ENCODE results near the gene DMBX1.

DMBX1 gene

DNA sequence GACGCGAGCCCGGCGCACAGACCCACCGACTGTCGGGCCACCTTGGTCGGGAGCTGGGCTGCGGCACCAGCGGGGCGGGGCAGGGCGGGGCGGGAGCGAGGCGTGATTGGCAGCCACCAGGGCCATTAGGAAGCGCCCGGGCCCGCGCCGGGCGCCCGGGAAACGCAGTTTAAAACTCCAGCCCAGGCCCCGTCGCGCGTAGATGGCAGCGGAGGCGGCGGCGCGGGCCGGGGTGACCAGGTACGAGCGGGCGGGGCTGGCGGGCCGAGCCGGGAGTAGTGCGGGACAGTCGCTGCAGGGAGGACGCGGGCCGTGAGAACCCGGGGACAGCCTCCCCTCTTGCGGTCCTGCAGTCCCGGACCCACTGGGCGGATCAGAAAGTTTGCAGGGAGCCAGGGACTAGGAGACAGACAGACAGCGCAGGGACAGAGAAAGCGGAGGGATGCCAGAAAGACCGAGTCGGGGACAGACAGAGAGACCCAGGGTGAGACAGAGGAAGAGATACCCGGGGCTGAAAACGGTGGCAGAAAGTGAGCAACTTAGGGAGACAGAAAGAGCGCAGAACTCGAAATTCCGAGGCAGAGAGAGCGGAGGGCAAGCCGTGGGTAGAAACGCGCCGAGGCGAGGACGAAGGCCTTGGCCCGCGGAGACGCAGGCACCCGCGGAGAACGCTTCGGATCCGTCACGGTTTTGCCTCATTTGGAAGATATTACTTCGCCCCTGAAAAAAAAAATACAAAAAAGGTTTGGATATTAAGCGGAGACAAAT, at the start of gene DMBX1:
TSS of gene DMBX1 (plus strand) at position 199 of the 768 bp plus-strand sequence. CDS start 17,175 bp downstream, outside the sequence.
- no peak for FAIRE-seq
- no peak for DNase-seq (ENCODE audit: low spot score)

DNA sequence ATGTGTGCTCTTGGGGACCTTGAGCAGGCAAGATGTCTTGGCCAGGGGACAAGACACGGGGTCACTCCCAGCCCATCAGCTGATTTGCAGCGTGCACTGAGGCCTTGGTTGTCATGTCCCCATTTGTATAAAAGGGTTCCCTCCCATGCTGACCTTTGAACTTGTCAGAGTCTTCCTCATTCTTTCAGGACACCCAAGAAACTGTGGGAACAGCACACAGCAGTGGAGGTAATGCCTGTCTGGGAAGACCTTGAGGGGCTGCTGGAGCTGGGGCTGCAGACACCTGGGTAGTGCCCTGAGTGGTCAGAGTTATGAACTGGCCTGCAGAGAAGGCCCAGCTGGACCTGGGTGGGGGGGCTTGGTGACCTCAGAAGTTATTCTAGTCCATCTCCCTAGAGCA, 49.2 kb upstream of the DMBX1 start:
- FAIRE-seq (no peak), DNase-seq (ENCODE audit: low spot score) (no peak)

DNA sequence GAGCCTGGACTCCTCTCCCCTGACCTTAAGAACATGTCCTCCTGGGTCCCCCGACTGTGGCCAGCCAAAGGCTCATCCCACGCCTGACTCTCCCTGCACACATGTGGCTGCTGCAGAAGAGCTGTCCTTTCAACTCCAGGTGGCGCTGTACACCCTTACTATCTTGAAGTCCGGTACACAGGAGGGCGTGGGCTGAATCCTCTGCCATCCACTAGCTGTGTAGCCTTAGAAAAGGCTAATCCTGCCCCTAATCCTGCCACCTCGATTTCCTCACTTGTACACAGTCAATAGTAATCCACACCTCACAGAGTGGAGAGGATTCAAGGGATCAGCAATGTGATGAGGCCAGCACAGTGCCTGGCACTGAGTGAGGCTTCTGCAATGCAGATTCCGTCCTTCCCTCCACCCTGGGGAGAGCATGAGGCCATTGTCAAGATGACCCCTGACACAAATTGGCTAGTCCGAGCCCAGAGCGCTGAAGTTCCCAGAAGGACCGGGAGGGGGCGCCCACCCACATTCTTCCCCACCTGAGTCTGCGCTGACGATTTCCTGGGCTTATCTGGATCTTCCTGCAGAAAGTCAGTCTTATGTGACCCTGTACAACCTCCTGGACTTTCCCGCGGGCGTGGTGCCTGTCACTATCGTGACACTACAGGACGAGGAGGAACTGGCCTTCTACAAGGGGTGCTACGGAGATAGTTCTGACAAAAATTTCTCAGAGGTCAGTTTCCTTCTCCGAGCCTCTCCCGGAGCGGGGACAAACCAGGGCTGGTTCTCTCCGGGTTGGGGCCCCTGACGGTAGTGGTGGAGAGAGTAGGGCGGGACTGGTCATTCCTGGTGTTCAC, 47.1 kb upstream of the DMBX1 start:
- FAIRE-seq (peak; percentile 12), DNase-seq (ENCODE audit: low spot score) (peak; percentile 68)

DNA sequence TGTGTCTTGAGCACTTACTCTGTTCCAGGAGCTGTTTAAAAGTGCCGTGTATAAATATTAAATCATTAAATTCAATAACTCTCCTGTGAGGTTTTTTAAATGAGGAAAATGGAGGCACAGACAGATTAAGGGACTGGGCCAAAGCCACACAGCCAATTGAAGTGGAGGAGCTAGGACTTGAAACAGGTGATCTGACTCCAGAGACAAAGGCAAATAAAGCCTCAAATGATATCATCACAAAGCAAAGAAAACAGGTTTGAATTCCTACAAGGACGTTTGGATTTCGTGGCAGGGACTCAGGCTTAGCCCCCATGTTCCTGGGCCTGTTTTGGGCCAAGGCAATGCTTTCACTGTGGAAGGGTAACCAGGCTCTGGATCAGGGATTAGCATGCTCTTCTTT, 45.2 kb upstream of the DMBX1 start:
- FAIRE-seq (no peak), DNase-seq (ENCODE audit: low spot score) (no peak)

DNA sequence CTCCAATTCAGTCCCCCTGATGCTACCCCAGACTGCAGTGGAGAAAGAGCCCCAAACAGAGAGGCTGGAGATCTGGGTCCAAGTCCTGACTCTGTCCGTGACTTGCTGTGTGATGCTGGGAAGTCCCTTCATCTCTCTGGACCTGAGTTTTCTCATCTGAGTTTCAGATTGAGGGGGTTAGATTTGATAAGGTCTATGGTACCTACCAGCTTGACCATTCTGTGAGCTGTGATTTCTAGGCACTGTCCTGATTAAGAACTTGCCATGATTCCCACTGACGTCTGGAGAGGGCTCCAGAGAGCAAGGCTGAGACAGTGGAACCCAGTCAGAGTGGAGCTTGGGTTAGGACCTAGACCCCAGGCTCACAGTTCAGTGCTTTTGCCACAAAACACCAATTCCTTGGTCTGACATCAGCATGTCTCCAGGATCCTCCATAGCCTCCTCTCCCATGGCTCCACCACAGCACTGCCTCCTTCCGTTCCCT, 43.8 kb upstream of the DMBX1 start:
- FAIRE-seq: no peak
- DNase-seq (ENCODE audit: low spot score): no peak

DNA sequence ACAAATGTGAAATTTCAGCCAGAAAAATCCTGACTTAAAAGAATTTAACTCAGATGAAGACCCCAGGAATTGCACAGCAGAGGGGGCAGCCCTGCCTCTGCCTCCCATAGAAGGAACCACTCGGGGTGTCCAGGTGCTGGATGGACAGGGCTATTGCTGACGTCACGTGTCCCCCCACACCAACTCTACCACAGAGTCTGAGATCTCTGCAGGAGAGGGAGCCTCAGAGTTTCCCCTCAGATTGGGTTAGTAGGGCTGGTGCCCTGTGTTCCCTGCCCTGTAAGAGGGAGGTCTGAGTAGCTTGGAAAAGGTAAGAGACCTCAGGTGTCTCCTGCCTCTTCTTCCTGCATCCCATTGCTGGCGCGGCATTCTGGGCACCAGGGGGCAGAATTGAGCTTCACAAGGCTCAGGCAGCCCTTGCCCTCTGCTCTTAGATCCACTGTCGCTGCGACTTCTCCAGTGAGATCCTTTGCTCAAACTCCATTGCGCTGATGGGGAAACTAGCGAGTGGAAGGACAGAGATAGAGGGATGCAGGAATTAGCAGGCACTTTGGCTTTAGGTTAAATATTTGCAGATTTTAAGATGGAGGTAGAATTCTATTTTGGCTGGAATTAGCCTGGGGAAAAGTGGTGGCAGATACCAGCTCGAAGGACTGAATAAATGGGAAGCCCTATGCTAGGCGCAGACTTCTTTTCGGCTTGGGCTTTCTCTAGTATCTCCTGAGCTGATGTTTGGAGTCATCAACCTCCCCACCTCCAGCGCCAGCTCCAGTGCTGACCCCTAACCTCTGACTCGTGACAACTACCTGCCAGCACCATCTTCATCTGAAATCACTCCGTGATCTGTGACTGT, 42.8 kb upstream of the DMBX1 start:
- DNase-seq (ENCODE audit: low spot score) (peak; percentile 33), FAIRE-seq (no peak)

DNA sequence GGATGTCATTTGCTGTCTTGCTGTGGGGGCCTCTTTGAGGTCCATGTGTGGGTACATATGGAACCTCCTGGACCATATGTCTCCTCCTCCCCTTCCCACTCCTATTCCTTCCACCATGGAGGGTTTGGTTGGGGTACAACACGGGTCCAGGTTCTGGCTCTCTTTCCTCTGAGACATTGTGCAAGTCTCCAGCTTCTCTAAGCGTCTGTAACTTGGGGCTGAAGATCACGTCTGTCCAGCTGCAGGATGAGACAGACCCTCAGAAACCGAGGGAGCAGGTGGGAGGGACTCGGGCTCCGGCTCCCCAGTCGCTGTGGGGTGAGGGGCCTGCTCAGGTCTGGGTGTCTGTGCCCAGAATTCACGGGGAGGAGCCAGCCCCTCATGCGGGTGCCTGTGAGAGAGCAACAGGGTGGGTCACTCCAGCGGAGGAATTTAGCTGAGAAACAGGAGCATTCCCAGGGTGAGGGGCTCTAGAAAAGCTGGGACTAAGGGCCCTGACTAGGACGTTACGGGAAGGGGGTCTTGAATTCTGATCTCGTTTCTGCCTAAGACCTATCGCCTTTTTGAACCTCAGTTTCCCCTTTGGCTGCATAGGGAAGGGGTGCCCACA, 42.0 kb upstream of the DMBX1 start:
- DNase-seq (ENCODE audit: low spot score): no peak
- no peak for FAIRE-seq

DNA sequence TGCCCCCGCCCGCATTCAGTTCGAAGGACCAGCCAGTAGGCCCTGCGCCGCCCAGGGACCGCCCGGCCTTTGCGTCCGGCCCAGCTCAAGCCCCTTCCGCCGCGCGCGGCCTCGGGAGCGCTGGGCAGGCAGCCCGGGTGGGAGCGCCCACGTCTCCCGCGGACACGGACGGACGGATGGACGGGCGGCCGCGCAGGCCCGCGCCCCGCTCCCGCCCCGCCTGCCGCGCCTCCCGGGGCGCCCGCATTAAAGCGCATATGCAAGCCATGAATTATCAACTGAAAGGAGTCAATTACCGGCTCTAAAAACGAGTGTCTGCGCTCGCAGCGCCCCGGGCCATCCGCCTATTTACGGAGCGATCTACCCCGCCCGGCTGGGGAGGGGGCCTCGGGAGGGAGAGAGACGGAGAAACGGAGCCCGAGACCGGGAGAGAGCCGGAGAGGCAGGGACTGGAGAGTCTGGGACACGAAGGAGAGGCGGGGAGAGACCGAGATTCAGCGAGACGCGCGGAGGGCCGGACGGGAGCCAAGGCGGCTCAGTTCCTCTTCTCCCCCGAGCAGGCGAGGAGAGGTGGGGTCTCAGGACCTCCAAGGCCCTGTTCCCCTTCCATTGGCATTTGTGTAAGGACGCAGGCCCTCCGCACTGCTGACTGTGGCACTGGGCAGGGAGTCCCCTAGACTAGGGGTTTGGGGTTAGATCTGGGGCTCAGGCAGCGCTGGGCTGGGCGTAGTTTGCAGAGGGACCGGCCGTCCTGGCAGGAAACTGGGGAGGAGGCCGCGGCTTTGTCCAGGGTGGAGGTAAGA, 41.3 kb upstream of the DMBX1 start:
- DNase-seq (ENCODE audit: low spot score): no peak

DNA sequence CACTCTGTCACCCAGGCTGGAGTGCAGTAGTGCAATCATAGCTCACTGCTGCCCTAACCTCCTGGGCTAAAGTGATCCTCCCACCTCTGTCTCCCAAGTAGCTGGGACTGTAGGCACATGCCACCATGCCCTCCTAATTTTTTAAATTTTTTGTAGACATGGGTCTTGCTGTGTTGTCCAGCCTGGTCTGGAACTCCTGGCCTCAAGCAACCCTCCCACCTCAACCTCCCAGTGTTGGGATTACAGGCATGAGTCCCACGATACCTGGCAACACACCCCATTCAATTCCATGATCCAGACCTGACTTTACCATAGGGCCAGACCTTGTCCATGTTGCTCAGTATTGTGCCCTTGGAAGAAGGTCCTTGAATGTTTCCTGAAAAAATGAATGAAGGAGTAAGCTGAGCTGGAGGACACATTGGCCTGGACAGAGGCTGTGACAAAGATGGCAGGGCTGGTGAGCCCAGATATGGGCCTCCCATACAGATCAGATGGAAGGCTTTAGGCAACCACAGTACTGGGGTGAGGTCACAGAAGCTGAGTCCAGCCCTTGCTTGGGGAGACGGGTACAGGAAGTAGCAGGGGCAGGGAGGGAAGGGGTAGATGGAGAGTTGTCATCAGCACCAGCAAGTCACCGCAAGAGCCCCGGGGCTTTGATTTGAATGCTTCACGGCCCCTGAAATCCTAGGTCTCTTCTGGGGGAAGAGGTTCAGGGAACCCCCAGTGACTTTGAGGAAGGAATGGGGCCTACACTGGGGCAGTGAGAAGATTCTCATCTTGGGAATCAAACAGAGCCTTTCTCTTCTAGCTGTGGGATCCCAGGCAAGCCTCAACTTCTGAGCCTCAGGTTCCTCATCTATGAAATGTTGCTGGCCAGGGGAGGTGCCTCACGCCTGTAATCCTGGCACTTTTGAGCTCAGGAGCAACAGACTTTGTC, 40.1 kb upstream of the DMBX1 start:
- no peak for FAIRE-seq

More for the DNA sequence above, 41.3 kb upstream of the DMBX1 start:
- no peak for FAIRE-seq

DNA sequence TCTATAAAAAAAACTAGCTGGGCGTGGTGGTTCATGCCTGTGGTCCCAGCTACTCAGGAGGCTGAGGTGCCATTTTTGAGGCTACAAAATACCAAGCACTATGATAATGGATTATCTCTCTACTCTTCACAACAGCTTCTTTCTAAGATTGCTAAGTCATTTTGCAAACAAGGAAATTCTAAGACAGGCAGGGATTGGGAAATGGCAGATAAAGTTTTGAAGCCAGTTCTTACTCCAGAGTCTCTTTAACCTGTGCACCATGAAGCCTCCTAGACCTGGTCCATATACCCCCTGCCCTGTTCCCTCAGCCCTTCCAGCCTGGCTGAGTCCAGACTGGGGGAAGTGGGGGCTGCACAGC, 39.5 kb upstream of the DMBX1 start:
- no peak for FAIRE-seq
- DNase-seq (ENCODE audit: low spot score): no peak

More for the DNA sequence above, 40.1 kb upstream of the DMBX1 start:
- DNase-seq (ENCODE audit: low spot score): no peak

DNA sequence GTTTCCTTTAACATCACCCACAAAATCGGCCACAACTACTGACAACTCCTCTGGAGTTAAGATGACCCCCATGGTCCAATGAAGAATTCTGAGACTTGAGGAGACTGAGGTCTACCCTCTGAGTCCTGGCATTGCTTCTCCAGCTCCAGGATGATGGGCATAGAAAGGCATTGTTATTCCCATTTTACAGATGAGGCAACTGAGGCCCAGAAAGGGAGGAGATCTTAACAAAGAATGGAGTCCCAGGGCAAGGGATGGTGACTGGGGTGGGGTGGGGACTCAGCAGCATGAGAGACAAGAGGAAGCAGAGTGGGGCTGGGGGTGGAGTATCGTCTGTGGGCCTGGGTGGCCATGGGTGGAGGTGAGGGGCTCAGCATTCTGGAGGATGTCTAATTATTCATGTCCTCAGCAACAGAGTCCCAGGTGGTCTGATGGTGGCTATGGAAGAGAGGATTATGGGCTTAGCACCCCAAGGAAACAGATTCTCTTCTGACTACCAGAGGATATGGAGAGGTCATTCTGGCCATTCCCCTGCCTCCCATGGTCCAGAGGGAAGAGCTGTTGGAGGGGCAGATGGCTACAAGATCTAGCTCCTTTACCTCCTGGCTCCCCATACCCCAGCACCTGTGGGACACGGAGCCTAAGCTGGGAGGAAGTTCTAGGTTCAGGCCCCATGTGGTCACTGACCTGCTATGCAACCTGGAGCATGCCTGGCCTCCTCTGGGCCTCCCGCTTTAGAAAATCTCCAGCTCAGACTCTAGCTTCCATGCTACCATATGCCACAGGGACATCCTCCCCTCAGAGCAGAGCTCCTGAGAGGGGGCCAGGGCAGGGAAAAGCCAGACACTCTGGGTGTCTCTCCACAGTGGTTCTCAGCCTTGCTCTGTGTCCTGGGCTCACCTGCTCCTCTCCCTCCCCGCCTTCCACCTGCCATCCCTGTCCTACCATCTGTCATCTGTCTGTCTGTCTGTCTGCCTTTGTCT, 37.4 kb upstream of the DMBX1 start:
- DNase-seq (ENCODE audit: low spot score): no peak
- FAIRE-seq: no peak

DNA sequence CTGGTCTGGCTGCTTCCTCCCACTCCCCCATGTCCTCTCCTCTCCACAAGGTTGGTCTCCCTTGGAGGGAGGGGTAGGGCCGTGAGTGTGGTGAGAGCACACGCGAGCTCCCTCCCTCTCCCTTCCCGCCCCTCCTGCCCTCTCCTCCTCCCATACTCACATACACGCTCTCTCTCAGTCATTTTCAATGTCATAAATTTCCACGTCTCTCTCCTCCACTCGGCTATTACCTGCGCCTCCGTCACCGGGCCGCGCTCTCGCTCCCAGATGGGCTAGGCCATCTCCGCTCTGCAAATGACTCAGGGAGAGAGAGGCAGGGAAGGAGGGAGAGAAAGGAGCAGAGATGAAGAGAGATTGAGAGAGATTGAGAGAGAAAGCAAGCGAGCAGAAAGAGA, 36.7 kb upstream of the DMBX1 start:
- no peak for FAIRE-seq
- no peak for DNase-seq (ENCODE audit: low spot score)

DNA sequence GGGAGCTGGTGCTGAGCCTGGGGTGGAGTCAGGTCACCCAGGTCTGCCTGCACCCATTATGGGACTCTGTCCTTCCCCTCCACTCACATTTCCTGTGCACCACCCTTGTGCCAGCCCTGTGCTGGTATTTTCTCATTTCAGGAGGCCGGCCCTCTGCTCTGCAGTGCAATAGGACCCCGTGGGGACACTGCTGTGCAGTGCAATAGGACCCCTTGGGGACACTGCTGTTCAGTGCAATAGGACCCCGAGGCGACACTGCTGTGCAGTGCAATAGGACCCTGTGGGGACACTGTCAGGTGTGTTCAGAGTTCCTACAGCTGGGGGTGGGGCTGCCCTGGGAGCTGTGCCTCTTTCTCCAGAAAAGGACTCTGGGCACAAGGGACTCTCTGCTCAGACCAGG, 36.2 kb upstream of the DMBX1 start:
- DNase-seq (ENCODE audit: low spot score): no peak
- no peak for FAIRE-seq

DNA sequence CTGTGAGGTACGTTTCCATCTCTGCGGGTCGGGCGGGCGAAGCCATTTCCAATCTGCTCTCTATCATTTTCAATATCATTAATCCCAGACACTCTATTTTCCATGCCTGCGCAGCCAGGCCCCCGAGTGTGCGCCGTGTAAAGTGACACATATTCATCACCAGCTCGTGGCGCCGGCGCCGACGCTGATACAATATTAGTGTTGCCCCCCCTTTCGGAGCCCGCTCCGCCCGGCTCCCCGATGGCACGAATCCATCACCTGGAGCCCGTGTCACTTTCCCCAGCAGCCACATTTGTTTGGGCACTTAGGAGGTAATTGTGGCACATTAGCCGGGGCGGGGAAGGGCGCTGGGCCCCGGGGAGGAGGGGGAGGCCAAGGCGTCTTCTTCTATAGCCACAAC, 33.7 kb upstream of the DMBX1 start:
- DNase-seq (ENCODE audit: low spot score): no peak
- FAIRE-seq: no peak

DNA sequence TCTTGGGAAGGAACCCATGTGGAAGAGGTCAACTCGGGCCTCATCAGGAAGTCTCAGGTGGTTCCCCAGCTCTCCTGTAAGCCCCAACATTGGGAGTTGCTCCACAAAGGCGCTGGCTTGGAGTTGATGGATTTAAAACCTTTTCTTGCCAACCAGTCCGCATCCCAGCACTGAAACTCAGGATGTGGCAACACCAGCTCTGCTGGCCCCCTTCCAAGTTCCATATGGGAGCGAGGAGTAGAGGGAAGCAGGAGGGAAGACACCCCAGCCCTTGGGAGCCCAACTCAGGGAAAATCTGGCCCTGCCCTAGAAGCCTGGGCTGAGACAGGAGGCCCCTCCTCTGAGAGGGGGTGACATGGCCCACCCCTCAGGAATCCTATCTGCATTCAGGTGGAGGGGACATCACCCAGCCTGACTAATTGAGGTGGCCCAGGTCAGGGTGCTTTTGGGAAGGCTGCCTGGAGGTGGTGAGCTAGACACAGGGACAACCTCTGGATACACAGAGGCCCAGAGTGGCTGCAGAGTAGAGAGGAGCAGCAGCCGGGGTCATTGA, 33.1 kb upstream of the DMBX1 start:
- no peak for DNase-seq (ENCODE audit: low spot score)
- no peak for FAIRE-seq

DNA sequence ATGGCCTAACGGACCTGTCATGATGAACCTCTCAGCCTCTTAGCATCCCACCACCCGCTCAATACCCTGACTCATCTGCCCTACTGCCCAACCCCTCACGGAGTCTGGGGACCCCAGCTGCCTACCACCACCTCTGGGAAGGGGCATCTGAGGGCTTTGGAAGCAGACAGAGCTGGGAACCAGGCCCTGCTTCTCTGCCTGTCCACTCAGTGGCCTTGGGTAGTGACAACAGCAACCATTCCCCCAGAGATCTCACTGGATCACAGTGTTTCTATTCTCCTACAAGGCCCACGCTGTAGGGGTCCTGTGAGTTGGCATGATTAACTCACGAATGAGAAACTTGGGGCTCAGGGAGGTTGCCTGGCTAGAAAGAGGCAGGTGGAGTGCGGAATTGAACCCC, 32.5 kb upstream of the DMBX1 start:
- FAIRE-seq (no peak), DNase-seq (ENCODE audit: low spot score) (no peak)

DNA sequence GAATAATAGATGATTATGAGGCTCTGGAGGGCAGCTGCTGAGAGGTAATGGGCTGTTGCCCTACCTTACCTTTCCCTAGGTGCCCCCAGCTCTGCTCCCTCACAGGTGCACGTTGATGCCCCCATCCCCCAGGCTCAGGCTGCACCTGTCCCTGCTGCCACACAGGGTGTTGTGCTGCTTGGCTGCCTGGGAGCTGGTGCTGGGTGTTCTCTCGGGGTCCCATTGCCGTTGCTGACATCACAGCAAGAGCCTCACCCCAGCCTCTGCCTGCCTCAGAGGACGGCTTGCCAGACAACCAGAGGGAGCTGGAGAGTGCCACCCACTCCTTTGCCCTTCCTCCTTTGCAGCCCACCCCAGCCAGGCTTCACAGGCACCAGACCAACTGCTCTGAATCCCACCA, 31.4 kb upstream of the DMBX1 start:
- FAIRE-seq (no peak), DNase-seq (ENCODE audit: low spot score) (no peak)

DNA sequence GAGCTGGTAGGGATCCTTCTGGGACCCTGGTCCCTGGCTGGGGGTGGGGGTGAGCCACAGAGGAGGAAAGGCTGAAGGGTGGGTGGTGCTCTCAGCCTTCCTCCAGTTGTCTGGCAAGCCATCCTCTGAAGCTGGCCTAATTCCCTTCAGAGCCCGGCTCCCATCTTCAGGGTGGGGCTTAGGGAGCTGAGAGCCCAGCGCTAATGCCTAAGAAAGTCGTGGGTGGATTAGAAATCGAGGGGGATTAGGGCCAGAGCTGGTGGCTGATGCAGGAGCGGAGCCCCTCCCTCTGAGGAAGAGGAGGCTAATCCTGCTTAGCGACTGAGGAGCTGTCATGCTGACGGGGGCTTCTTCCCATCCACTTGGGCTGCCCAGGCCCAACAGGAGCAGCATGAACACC, 30.8 kb upstream of the DMBX1 start:
- no peak for FAIRE-seq
- DNase-seq (ENCODE audit: low spot score): no peak

All from RCC 7860 (cell line).